ENCODE measurements around the gene GSTA4.
"Not testable (repeated sequence)": the region's sequence is repeated elsewhere in the genome, so short reads cannot be mapped to it uniquely, and the experiment has no call there.

The GSTA4 gene

DNA sequence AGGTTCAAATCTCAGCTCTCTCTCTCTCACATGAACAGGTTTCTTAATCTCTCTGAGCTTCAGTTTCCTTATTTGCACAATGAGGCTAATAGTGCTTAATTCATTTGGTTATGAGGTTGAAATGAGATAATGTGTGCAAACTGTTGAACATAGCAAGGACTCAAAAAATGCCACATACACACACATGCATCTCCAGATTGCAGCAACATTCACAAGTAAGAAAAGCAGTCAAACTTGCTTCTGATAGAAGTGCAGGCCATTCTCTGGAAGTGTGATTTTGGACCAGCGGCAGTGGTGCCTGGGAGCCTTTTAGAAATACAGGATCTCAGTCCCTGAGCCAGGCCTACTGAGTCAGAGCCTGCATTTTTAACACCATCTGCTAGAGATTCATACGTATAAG is 25.7 kb downstream of the GSTA4 start:
- DNase-seq = no peak

DNA sequence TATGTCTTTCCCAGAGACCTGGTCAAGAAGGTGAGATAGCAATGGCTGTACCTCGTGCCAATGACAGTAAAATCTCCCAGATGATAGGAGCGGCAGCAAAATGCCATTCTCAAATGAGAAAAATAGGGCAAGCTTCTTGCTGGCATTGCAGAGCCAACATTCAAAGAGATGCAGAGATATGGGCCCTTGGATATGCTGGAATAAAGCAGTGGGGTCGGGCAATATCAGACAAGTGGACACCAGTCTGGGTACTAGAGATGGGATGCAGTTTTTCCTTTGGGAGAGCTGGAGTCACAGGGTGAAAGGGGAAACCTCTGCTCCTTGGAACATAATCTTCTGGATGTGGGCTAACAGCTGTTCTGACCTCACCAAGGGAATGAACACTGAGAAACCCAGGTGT is 29.0 kb downstream of the GSTA4 start:
- no peak for DNase-seq

DNA sequence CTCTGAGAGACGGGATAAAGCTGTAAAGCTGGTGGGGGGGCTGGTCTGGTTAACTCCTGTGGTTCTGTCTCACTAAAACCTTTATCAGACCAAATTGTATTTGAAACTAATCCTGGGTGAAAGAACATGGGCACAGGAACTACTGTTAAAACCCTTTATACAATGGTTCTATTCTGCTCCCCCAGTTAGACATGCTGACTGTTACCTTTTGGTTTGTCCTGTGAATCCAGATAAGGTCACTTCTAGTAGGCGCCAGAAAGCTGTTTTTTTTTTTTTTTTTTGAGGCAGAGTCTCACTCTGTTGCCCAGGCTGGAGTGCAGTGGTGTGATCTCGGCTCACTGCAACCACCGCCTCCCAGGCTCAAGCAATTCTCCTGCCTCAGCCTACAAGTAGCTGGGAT is 29.7 kb downstream of the GSTA4 start:
- no peak for DNase-seq

DNA sequence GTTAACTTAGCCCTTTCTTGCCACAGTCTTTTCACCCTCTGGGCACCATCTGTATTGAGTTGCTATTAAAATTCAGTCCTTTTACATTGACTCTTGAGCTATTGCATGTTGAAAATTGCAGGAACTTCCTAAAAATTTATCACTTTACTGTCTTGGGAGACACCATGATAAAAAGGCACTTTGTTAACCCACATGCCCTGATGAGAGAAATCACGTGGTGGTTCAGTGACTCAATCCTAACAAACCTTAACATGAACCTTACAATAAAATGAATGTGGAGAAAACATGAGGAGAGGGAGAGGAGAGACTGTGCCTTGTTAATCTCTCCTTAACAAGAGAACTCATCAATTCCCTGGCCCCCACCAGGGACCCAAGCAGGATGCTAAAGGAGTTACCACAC is 30.8 kb downstream of the GSTA4 start:
- no peak for DNase-seq

DNA sequence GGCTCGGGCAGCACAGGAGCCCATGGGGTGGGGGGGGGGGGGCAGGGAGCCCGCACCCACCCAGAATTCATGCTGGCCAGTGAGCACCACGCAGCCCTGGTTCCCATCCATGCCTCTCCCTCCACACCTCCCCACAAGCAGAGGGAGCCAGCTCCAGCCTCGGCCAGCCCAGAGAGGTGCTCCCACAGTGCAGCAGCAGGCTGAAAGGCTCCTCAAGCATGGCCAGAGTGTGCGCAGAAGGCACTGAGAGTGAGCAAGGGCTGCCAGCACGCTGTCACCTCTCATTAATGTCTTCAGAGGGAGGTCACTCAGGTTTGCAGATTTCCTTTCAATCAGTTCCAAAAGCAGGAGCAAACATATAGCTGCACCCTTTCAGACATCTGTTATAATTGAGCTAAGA is 32.4 kb downstream of the GSTA4 start:
- DNase-seq = no peak

DNA sequence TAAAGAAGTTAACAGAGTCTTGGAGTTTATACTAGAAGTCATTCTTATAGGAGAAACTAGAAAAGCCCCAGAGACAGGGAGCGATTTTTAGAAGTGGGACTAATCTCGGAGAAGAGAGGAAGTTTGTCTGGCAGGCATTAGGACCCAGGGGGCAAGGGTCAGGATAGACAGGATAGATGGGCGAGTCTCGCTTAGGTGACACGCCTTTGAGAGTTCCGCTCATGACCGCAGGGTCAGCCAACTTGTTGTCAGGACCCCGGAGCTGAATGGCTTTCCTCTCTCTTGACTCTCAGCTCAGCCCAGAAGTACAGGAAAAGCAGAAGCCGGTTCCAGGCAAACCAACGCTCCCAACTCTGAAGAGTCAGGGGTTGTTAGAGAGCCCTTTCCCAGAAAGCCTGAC is 34.1 kb downstream of the GSTA4 start:
- DNase-seq = not testable (repeated sequence)

DNA sequence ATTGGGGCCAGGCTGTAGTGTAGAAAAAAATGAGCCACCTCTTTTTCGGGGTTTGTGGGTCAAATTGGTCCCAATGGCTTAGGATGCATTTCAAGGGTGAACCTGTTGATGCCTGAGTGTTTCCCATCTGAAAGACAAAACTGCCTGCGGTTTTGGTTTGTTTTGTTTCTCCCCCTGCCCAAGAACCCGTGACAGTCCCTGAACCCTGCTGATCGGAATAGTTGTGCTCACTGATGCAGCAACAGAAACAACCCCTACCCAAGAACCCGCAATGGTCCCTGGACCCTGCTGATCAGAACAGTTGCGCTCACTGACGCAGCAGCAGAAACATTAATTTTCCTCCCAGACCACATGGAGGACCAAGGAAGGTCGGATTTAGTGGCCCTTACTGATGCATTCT is 34.9 kb downstream of the GSTA4 start:
- not testable (repeated sequence) for DNase-seq

DNA sequence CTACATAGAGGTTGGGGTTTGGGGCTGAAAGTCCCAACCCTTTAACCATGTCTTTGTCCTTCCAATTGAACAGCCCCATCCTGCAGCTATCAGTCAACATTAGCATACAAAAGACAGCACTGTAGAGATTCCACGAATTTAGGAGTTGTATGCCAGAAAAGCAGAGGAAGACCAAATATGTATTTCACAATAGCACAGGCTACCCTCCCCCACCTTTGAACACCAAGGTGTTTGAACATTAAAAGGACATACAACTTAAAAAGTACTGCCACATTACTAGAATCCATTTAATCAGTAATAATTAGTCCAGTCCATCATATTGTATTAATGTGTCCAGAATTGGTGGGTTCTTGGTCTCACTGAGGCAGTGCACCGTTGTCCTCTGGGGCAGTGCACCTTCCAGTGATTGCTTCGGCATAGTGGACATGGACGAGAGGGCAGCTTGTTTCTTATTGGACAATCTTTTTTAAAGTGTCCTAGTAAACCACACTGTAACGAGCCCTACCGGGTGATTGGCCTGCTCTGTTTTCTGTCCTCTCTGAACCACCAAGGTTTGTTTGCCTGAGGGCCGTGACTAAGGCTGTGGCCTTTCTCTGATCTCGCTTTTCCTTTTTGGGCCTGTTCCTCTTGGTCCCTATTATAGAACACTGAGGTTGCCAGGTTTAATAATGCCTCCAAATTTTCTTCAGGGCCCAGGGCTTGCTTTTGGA is 36.4 kb downstream of the GSTA4 start:
- DNase-seq = no peak

DNA sequence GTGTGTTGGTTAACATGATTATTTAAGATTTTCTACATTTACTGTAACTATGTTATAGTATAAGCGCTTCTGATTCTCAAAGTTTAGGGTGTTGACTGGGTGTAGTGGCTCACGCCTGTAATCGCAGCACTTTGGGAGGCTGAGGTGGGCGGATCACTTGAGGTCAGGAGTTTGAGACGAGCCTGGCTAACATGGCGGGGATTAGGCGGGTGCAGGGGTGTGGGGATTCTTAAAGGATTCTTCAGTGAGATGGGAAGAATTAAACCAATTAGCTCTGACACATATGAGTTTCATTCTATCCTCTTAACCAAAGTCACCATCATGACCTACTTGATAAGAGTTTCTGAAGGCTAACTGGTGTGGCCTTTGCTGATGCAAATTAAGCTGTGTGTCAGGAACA is 39.2 kb downstream of the GSTA4 start:
- DNase-seq = no peak

DNA sequence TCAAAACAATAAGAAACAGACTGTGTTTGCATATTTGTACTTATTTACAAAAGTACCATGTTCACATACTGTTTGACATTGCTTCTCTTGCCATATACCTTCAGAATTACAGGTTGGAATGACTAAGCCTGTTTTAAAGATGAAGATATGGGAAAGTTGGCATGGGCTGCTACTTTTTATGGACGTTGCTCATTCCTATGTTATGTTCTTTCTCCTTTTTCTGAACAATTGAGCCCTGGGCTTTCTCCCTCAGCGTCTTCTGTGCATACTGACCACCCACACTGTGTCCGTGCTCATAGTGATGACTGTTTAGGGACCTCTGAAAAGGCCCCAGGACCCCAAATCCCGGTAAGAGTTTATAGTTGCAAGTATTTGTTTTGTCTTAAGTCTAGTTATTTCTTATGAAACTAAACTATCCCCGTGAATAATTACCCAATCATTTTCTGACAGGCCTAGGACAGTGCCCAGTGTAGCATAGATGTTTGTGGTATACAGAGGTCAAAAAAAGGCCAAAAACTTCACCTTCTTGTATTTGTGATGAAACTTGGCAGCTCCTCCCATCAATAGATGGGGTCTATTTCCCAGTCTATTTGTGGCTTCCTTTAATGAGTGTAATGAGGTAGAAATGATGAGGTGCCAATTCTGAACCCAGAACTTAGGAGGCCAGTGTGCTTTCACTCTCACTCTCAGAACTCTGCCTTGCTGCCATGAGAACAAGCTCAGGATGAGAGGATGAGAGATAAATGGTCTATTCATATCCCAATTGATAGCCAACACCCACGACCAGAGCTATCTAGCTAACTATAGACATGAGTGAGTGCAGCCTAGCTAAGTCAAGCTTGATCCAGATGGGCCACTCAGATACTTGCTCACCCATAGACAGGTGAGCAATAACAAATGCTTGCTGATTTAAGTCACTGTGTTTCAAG is 40.9 kb downstream of the GSTA4 start:
- no peak for DNase-seq

DNA sequence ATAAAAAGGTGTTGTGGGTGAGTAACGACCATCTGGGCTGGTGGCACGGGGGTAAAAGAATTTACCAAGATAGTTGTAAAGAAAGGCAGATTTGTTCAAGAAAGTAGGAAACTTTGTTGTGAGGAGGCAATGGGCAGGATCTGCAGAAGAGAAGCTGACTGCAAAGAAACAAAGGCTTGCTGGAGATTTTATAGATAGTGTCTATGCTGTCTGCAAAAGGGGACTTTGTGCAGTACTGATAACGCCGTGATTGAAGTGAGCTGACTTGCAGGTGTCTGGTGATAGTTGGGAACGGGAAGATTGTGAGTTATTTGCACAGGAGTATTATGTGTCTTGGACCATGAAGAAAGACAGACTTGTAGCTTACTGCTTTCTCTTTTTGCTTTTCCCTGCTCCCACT is 48.8 kb downstream of the GSTA4 start:
- no peak for DNase-seq

DNA sequence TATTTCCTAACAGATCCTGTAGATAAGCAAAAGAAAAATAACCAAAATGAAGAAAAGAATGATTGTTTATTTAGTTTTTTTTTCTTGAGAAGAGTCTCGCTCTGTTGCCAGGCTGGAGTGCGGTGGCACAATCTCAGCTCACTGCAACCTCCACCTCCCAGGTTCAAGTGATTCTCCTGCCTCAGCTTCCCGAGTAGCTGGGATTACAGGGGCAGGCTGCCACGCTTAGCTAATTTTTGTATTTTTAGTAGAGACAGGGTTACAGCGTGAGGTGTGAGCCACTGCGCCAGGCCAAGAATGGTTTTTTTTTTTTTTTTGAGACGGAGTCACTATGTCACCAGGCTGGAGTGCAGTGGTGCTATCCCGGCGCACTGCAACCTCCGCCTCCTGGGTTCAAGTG is 52.3 kb downstream of the GSTA4 start:
- DNase-seq = not testable (repeated sequence)

DNA sequence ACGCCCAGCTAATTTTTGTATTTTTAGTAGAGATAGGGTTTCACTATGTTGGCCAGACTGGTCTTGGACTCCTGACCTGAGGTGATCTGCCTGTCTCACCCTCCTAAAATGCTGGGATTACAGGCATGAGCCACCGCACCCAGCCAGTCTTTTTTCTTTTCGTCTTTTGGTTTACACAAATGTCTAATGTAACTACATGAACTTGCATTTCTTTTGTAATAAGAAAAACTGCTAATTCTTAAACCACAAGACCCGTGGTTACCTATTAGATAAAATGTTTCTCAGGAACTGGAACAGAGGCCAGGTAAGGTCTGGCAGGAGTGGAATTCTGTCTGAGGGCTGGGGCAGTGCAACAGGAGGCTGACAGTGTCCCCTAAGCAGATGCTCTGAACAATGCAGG is 52.9 kb downstream of the GSTA4 start:
- no peak for DNase-seq

DNA sequence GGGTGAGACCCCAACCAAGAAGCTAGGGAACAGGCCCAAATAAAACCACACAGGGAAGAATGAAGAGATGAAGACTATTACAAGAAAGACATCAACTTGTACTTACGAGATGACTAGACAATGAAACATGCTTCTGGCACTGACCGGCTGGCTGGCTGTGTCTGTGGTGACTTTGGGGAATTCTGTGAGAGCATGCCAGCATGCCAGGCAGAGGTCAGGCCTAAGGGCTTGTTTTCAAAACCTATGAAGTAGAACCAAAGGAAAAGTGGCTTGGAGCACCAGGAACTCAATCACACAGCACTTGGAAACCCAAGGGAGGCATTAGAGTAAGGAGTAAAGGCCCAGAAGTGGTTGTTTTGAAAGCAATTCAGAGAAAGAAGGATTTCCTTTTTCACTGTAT is 57.2 kb downstream of the GSTA4 start:
- peak; percentile 67 for DNase-seq

DNA sequence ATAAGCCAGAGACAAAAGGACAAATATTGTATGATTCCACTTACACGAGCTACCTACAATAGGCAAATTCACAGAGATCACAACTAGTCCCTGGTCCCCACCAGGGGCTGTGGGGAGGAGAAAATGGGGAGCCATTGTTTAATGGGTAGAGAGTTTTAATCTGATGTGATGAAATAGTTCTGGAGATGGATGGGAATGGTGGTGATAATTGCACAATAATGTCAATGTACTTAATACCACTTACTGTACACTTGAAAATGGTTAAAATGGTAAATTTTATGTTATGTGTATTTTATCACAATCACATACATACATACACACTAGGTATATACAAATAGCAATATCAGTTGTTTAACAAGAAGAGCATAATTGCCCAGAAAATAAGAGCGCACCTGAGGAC is 61.3 kb downstream of the GSTA4 start:
- no peak for DNase-seq

DNA sequence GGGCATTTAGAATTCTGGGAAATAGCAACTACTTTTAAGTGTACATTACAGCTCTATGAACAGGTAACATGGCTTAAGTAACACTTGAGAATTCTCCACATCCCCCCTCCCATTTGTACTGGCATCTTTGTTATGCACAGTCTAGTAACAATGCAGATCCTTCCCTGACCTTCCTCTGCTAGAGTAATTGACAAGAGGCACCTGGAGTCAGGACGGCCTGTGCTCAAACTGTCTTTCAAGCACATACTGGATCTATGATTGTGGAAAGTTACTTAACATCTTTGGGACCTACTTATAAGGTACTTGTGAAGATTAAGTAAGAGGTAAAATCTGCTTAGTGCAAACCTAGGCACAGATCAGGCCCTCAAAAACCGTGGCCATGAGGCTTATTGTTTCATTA is 63.7 kb downstream of the GSTA4 start:
- DNase-seq = no peak

DNA sequence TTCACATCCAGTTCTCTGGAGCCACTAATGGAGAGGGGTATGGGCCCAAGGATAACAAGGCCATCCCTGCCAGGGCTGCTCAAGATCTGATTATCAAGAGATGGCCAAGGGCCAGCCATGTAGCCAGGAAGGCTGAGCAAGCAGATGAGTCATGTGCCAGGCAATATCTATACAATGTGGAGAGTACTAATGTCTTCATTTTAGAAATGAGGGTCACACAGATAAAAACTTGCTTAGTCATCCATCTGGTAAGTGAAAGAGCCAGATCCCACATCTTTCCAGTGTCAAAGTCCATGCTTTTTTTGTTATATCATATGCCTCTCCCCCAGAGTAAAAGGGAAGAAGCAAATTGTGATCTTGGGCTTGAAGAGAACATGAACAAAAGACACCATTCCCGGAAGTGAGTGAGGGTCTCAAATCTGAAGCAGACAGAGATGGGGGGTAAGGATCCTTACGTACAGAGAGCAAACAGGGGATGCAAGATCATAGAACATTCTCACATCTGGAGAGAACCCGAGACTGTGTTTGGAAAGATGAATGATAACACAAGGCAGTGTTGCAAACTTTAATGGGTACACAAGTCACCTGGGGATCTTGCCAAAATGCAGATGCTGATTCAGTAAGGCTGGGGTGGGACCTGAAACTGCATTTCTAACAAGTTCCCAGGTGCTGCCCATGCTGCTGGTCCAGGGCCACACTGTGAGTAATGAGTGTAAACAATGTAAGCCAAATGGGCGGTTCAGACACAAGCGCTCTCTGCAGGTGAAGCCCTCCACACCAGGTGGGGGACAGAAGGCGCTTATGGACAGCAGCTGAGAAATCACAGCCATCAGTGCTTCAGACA is 65.5 kb downstream of the GSTA4 start:
- peak; percentile 96 for DNase-seq

Data from EL (cell line).